GM18526 (cell line): ENCODE data around the gene PAK4.

ENCODE experiments used
- POLR2A ChIP-seq: IDR thresholded peaks from 3 replicates; pipeline ENCODE4 v1.6.1; 2011; ENCODE audit not compliant: insufficient read length; ENCODE audit errors: extremely low read depth

The PAK4 gene

GRCh38 chr19:39122934-39123731, 2.5 kb upstream of the PAK4 start:
- no peak for TF ChIP-seq POLR2A

- no peak for TF ChIP-seq POLR2A
These were observed 1.3 kb upstream of the PAK4 start for GRCh38 chr19:39124136-39124764.

- no peak for TF ChIP-seq POLR2A
These were observed 410 bp upstream of the PAK4 start for GRCh38 chr19:39125199-39125553.

GRCh38 chr19:39126312-39127187, 964 bp downstream of the PAK4 start:
- TF ChIP-seq POLR2A: no peak

GRCh38 chr19:39127812-39128515, 2.4 kb downstream of the PAK4 start:
- TF ChIP-seq POLR2A: no peak

- no peak for TF ChIP-seq POLR2A
These were observed 3.0 kb downstream of the PAK4 start for GRCh38 chr19:39128516-39129079.

GRCh38 chr19:39129116-39129515, 3.5 kb downstream of the PAK4 start:
- TF ChIP-seq POLR2A: no peak

- TF ChIP-seq POLR2A: no peak
These were observed 5.0 kb downstream of the PAK4 start for GRCh38 chr19:39130337-39131254.

- no peak for TF ChIP-seq POLR2A
These were observed 5.7 kb downstream of the PAK4 start for GRCh38 chr19:39131255-39131755.

- no peak for TF ChIP-seq POLR2A
These were observed 6.9 kb downstream of the PAK4 start for GRCh38 chr19:39132344-39132969.

GRCh38 chr19:39133431-39134270, 8.1 kb downstream of the PAK4 start:
- no peak for TF ChIP-seq POLR2A

- TF ChIP-seq POLR2A: no peak
These were observed 10.1 kb downstream of the PAK4 start for GRCh38 chr19:39135701-39136100.

- TF ChIP-seq POLR2A: no peak
These were observed 10.8 kb downstream of the PAK4 start for GRCh38 chr19:39136225-39136940.
